KMS-11 (cell line): ENCODE measurements around the gene FLNB.

ENCODE experiments used
- H2AFZ ChIP-seq: fragments of 200-600 bp; sonication (generic); 2 replicates; pipeline ENCODE4 v1.6.1; 2016; ENCODE audit warnings: antibody characterized with exemption, mixed run types, low read depth
- H3K27ac ChIP-seq: fragments of 200-600 bp; sonication (generic); 2 replicates; pipeline ENCODE4 v1.6.1; 2016; ENCODE audit warnings: mild to moderate bottlenecking, mixed run types
- H3K27me3 ChIP-seq: fragments of 200-600 bp; sonication (generic); 2 replicates; pipeline ENCODE4 v1.6.1; 2017; ENCODE audit warnings: mild to moderate bottlenecking, low read depth, mixed run types, moderate library complexity; ENCODE audit not compliant: insufficient read depth
- H3K36me3 ChIP-seq: fragments of 200-600 bp; sonication (generic); 2 replicates; pipeline ENCODE4 v1.6.1; 2017; ENCODE audit warnings: mild to moderate bottlenecking, mixed run types; ENCODE audit not compliant: insufficient read depth
- H3K4me1 ChIP-seq: fragments of 200-600 bp; sonication (generic); 2 replicates; pipeline ENCODE4 v1.6.1; 2016; ENCODE audit warnings: mild to moderate bottlenecking, low read depth, mixed run types; ENCODE audit not compliant: poor library complexity, severe bottlenecking
- H3K4me2 ChIP-seq: fragments of 200-600 bp; sonication (generic); 2 replicates; pipeline ENCODE4 v1.7.0; 2016; ENCODE audit warnings: mild to moderate bottlenecking, mixed run types
- H3K4me3 ChIP-seq: fragments of 200-600 bp; sonication (generic); IDR thresholded peaks from 2 replicates; pipeline ENCODE4 v1.6.1; 2017; ENCODE audit warnings: low read depth, low read length, mixed read lengths; ENCODE audit not compliant: insufficient read depth
- H3K79me2 ChIP-seq: fragments of 200-600 bp; sonication (generic); 2 replicates; pipeline ENCODE4 v1.6.1; 2016; ENCODE audit warnings: low read depth, mixed run types; ENCODE audit not compliant: insufficient read depth
- H3K9ac ChIP-seq: fragments of 200-600 bp; sonication (generic); 2 replicates; pipeline ENCODE4 v1.6.1; 2016; ENCODE audit warnings: mild to moderate bottlenecking, mixed run types
- H4K20me1 ChIP-seq: fragments of 200-600 bp; sonication (generic); 2 replicates; pipeline ENCODE4 v1.6.1; 2016; ENCODE audit warnings: mild to moderate bottlenecking, mixed run types; ENCODE audit not compliant: insufficient read depth
- TF ChIP-seq, protein P1 (sequence below): fragments of 200-600 bp; sonication (generic); conservative IDR thresholded peaks from 2 replicates; pipeline ENCODE4 v1.6.1; 2017; ENCODE audit warnings: low read depth, mild to moderate bottlenecking, antibody characterized with exemption, low read length, moderate library complexity, mixed read lengths

The FLNB gene

DNA sequence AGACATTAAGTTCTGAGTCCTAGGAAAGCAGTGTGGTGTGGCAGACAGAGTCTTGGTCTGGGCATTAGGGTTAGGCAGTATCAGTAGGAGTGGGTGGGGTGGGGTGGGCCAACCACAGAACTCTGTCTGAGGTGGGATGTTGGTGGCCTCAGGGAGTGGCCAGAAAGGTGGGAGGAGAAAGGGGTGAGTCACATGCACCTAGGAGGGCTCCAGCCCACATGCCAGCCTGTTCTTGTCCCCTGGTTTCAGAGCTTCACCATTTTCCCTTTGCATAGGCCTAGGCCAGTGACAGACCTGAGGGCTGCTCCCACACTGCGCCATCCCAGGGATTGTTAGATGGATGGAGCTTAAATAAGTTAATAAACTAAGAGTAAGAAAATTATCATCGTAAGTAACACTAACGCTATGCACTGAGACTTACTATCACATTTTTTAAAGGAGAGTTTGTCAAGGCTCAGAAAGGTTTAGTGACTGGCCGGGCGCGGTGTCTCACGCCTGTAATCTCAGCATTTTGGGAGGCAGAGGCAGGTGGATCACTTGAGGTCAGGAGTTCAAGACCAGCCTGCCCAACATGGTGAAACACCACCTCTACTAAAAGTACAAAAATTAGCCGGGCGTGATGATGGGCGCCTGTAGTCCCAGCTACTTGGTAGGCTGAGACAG, 168.7 kb downstream of the FLNB start:
- H4K20me1 ChIP-seq = no peaks in the 10 kb centered on the region
- no peak overlapping the region for H3K27ac ChIP-seq
- H3K4me2 ChIP-seq = no peak overlapping the region
- TF ChIP-seq, protein P1, sequence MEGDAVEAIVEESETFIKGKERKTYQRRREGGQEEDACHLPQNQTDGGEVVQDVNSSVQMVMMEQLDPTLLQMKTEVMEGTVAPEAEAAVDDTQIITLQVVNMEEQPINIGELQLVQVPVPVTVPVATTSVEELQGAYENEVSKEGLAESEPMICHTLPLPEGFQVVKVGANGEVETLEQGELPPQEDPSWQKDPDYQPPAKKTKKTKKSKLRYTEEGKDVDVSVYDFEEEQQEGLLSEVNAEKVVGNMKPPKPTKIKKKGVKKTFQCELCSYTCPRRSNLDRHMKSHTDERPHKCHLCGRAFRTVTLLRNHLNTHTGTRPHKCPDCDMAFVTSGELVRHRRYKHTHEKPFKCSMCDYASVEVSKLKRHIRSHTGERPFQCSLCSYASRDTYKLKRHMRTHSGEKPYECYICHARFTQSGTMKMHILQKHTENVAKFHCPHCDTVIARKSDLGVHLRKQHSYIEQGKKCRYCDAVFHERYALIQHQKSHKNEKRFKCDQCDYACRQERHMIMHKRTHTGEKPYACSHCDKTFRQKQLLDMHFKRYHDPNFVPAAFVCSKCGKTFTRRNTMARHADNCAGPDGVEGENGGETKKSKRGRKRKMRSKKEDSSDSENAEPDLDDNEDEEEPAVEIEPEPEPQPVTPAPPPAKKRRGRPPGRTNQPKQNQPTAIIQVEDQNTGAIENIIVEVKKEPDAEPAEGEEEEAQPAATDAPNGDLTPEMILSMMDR = no peak
- H3K79me2 ChIP-seq = no peaks in the 10 kb centered on the region
- H3K36me3 ChIP-seq = no peaks in the 10 kb centered on the region
- H2AFZ ChIP-seq = no peak overlapping the region
- no peaks in the 10 kb centered on the region for H3K27me3 ChIP-seq
- no peaks in the 10 kb centered on the region for H3K4me1 ChIP-seq
- H3K4me3 ChIP-seq = no peak overlapping the region
- no peak overlapping the region for H3K9ac ChIP-seq

DNA sequence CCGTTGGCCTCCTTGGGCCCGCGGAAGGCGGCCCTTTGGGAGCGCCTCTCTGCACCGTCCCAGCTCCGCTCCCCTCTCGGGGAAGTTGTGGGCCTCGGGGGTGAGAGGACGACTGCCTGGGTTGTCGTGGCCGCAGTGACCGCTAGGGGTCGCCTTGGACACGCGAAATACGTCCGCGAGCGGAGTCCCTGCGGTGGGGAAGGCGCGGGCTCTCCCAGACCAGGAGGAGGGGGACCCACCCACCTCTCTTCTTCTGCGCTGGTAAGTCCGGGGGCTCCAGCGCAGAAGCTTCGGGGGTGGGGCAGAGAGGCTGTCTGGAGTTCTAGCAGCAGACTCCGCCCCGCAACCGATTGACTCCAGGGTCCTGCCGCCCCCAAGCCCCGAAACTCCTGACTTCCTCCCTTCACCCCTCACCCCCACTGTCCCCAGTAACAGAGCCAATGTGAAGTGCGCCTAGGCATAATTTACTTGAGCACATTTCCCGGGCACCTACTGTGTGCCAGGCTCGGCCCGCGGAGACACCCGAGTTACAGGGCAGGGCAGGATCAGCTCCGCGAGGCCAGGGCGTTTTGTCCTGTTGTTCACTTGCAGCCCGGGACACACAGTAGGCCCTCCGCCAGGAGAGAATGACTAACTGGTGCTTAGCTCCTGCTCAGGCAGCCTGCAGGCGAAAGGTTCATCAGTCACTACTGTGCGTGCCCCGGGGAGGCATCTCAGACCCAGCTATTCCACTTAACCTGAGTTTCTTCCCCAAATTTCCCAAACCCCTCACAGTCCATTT, 169.7 kb downstream of the FLNB start:
- Histone ChIP-seq H3K79me2 (no peaks in the 10 kb centered on the region), H3K4me1 (no peaks in the 10 kb centered on the region), H2AFZ (peak overlapping the region; percentile 41), H3K4me2 (no peak overlapping the region), H3K27me3 (no peaks in the 10 kb centered on the region), H3K9ac (no peak overlapping the region), H3K36me3 (no peaks in the 10 kb centered on the region), H3K27ac (no peak overlapping the region), H4K20me1 (no peaks in the 10 kb centered on the region), H3K4me3 (no peak overlapping the region)
- TF ChIP-seq, protein P1 = peak; percentile 64

DNA sequence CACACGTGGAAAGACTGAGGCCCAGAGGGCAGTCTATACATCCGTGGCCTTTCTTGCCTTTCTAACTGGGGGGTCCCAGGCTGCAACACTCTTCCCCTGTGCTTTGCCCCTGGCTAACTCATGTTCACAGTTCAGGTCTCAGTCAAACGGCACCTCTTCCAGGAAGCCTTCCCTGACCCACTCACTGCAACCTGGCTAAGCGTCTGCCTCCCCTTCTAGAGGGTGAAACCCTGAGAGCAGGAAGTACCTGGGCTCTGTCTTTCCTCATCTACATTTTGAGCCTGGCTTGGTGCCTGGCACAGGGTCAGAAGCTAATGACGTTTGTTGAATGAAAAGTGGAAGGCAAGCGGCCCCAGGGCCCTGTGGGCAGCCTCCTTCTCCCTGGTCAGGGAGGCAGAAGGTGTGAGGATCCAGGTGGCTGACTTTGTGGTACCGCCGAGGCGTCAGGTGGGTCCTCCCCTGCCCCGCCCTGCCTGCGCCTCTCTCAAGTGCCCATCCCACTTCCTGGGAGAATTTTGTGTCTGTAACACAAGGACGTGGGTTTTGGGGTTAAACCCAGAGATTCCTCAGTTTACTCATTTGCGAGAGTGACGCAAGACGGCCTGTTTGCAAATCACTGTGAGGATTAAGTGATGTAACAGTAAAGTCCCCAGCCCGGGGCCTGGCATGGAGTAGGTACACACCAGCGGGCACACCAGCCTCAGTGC, 170.5 kb downstream of the FLNB start:
- Histone ChIP-seq H3K36me3 (no peaks in the 10 kb centered on the region), H3K4me2 (no peak overlapping the region), H3K9ac (no peak overlapping the region), H4K20me1 (no peaks in the 10 kb centered on the region), H2AFZ (no peak overlapping the region), H3K79me2 (no peaks in the 10 kb centered on the region), H3K27me3 (no peaks in the 10 kb centered on the region), H3K4me1 (no peaks in the 10 kb centered on the region), H3K4me3 (no peak overlapping the region), H3K27ac (no peak overlapping the region)
- TF ChIP-seq, protein P1 = no peak

DNA sequence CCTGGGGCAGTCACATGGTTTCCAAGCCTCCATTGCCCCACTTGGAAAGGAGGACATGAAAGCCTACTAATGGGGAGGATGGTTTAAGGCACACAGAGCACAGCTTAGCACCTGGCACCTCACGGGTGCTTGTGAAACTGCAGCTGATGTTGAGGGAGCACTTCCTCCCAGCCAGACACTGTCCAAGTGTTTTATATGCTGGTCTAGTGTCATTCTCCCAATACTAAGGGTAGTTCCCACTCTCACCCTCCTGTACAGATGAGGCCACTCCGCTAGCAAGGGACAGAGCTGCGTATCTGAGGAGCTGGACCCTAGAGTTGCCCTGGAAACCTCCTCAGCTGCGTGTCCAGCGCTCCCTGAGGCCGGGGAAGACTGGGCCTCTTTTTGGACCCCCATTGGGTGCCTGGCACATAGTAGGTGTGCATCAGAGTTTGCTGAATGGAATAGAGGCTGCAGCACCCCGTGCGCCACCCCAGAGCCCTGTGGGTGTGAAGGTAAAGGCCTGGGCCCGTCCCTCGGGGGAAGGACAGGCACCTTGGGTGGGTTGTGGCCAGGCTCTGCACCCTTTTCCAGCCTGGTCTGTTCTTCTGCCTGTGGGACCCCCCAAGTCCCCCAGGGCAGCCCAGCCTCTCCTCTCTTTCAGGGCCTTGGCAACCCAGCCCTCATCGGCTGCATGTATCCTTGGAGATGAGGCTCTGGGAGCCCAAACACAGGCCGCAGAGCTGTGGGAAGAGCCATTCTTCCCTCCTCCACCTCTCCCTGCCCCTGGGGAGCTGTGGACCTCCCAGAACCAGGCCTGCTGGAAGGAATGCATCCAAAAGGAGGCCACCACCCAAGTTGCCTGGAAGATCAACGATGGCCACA, 171.2 kb downstream of the FLNB start:
- Histone ChIP-seq H3K4me3 (no peak overlapping the region), H3K27ac (no peak overlapping the region), H3K79me2 (no peaks in the 10 kb centered on the region), H4K20me1 (no peaks in the 10 kb centered on the region), H3K27me3 (no peaks in the 10 kb centered on the region), H3K4me1 (no peaks in the 10 kb centered on the region), H3K4me2 (no peak overlapping the region), H3K9ac (no peak overlapping the region), H2AFZ (no peak overlapping the region), H3K36me3 (no peaks in the 10 kb centered on the region)
- TF ChIP-seq, protein P1 = no peak
